H1 (cell line): Measurements from ENCODE around the gene ZNF672. TPM values are rescaled to one million over a fixed set of nuclear protein-coding genes. Genes with fewer than 3 reads are reported as not detected.

ENCODE experiments used
- ATF2 ChIP-seq: IDR thresholded peaks from 2 replicates; pipeline ENCODE4 v1.6.1; 2012; ENCODE audit warnings: low read length, inconsistent platforms
- BACH1 ChIP-seq: IDR thresholded peaks from 2 replicates; pipeline ENCODE4 v1.6.1; 2012; ENCODE audit warnings: low read length, improper control_type of control experiment
- BCL11A ChIP-seq, 2 experiments: IDR thresholded peaks; one replicate each; pipeline ENCODE4 v1.6.1; 2011; ENCODE audit warnings: low read depth in 2 of 2, low read length in 2 of 2, mild to moderate bottlenecking in 2 of 2
- CHD2 ChIP-seq: IDR thresholded peaks from 2 replicates; pipeline ENCODE4 v1.6.1; 2012; ENCODE audit warnings: low read length, improper control_type of control experiment
- CTBP2 ChIP-seq: IDR thresholded peaks from 2 replicates; pipeline ENCODE4 v1.7.0; 2011; ENCODE audit warnings: borderline replicate concordance, mild to moderate bottlenecking, moderate library complexity, mixed read lengths, low read length; ENCODE audit not compliant: insufficient read depth, insufficient read length
- CTCF ChIP-seq, 3 experiments: IDR thresholded peaks; 1 replicate in 2 of 3; 2 replicates in 1 of 3; pipeline versions ENCODE4 v1.5.1 to v1.6.1; 2011; ENCODE audit warnings: low read length in 3 of 3, mild to moderate bottlenecking in 3 of 3, inconsistent platforms in 2 of 3, low read depth in 1 of 3, moderate library complexity in 1 of 3; ENCODE audit not compliant: insufficient read depth in 1 of 3; ENCODE audit errors: control extremely low read depth in 1 of 3
- EZH2 ChIP-seq: fragments of 200-600 bp; sonication (generic); IDR thresholded peaks from 2 replicates; pipeline ENCODE4 v1.7.1; 2012; ENCODE audit warnings: low read depth, mild to moderate bottlenecking, moderate library complexity, low read length, inconsistent platforms; ENCODE audit not compliant: severe bottlenecking
- FOSL1 ChIP-seq: IDR thresholded peaks from 2 replicates; pipeline ENCODE4 v1.6.1; 2011; ENCODE audit warnings: mild to moderate bottlenecking, low read depth, low read length, moderate library complexity; ENCODE audit not compliant: insufficient read depth
- HDAC2 ChIP-seq, 2 experiments: fragments of 300-600 bp in 1 of 2; sonication (generic) in 1 of 2; IDR thresholded peaks; 2 replicates each; pipeline ENCODE4 v1.6.1; 2011 to 2012; ENCODE audit warnings: low read depth in 2 of 2, low read length in 2 of 2, mild to moderate bottlenecking in 2 of 2, moderate library complexity in 2 of 2, borderline replicate concordance in 1 of 2, inconsistent platforms in 1 of 2
- HDAC6 ChIP-seq: IDR thresholded peaks from one replicate; pipeline ENCODE4 v1.7.1; 2012; ENCODE audit warnings: low read depth, mild to moderate bottlenecking, inconsistent platforms, low read length, moderate library complexity
- KDM1A ChIP-seq: fragments of 200-600, 300-600 bp; sonication (generic); IDR thresholded peaks from 2 replicates; pipeline ENCODE4 v1.7.1; 2016; ENCODE audit warnings: mild to moderate bottlenecking, low read length, borderline replicate concordance
- POLR2A ChIP-seq, 2 experiments: IDR thresholded peaks; 1 replicate in 1 of 2; 2 replicates in 1 of 2; pipeline ENCODE4 v1.6.1; 2011; ENCODE audit warnings: low read depth in 2 of 2, low read length in 2 of 2, mild to moderate bottlenecking in 2 of 2; ENCODE audit errors: control extremely low read depth in 1 of 2
- RFX5 ChIP-seq: IDR thresholded peaks from 2 replicates; pipeline ENCODE4 v1.6.1; 2011; ENCODE audit warnings: low read depth, low read length, improper control_type of control experiment, borderline replicate concordance
- RNF2 ChIP-seq: fragments of 200-900, 300-1000 bp; sonication (generic); IDR thresholded peaks from 2 replicates; pipeline ENCODE4 v1.7.1; 2016; ENCODE audit warnings: borderline replicate concordance, low read depth, mild to moderate bottlenecking, antibody characterized with exemption, low read length; ENCODE audit not compliant: poor library complexity, severe bottlenecking; ENCODE audit errors: missing control alignments
- SAP30 ChIP-seq: fragments of 300-600 bp; sonication (generic); IDR thresholded peaks from 2 replicates; pipeline ENCODE4 v1.7.1; 2012; ENCODE audit warnings: low read length, moderate library complexity, mild to moderate bottlenecking, inconsistent platforms; ENCODE audit not compliant: insufficient read depth, insufficient replicate concordance
- SIN3A ChIP-seq, 2 experiments: IDR thresholded peaks in 1 of 2; conservative IDR thresholded peaks in 1 of 2; 2 replicates each; pipeline ENCODE4 v1.6.1; 2011 to 2012; ENCODE audit warnings: low read length in 2 of 2, improper control_type of control experiment in 1 of 2, low read depth in 1 of 2, mild to moderate bottlenecking in 1 of 2
- SRF ChIP-seq: IDR thresholded peaks from 2 replicates; pipeline ENCODE4 v1.6.1; 2011; ENCODE audit warnings: mild to moderate bottlenecking, low read depth, low read length, moderate library complexity
- YY1 ChIP-seq: IDR thresholded peaks from 2 replicates; pipeline ENCODE4 v1.6.1; 2011; ENCODE audit warnings: low read depth, mild to moderate bottlenecking, low read length
- polyA plus RNA-seq, 7 experiments: library from polyadenylated mRNA; depleted of rRNA in 3 of 7; stranded (reverse) in 5 of 7; unstranded in 2 of 7; fragments of >200 nt in 5 of 7; fragments of 200-250 nt in 2 of 7; gene quantifications; 1 replicate in 5 of 7; 2 replicates in 1 of 7; 4 replicates in 1 of 7; pipeline versions ENCODE4 v1.2.1 to v1.2.3, GENCODE V29; 2011 to 2013; ENCODE audit warnings: missing spikeins in 2 of 7, mixed read lengths in 2 of 7
- total RNA-seq: library from RNA; stranded (reverse); fragmentation: NEBNext Ultra II Directional; extraction: Animal tissue kit (Norgen Biotek cat#: 25700); gene quantifications from 2 replicates; pipeline ENCODE4 v1.2.1, GENCODE V29; 2021

Gene ZNF672
- total and polyA plus RNA-seq, 2 of the 8 experiments (the other 6 are each of a cell fraction or from before 2014, with no cell fraction given), result 30.7 to 40.4 TPM

- no peak for TF ChIP-seq EZH2
- no peak for TF ChIP-seq HDAC6
- no peak for TF ChIP-seq FOSL1
- no peak for TF ChIP-seq ATF2
- no peak for TF ChIP-seq KDM1A
- no peak for TF ChIP-seq BACH1
- no peak for TF ChIP-seq SRF
- peak; percentile 55 for TF ChIP-seq CTBP2
- no peak for TF ChIP-seq SAP30
- TF ChIP-seq RFX5, result peak; percentile 98
- no peak for TF ChIP-seq CHD2
- no peak for TF ChIP-seq BCL11A (IDR thresholded peaks at IDR 0.05; ENCODE audit: low read depth in 2 of 2, low read length in 2 of 2)
- TF ChIP-seq POLR2A (IDR thresholded peaks at IDR 0.05; ENCODE audit: control extremely low read depth in 1 of 2, low read depth in 2 of 2, low read length in 2 of 2), result peak; percentile 45 to 85; a peak in 2 of 3 replicates
- 0 out of 4 replicates have a peak, but pooled peaks of 1 of the 2 experiments have one; percentile 46 for TF ChIP-seq HDAC2 (IDR thresholded peaks at IDR 0.05; ENCODE audit: borderline replicate concordance in 1 of 2, low read depth in 2 of 2, low read length in 2 of 2)
- peak in 1 of 2 experiments; percentile 9; a peak in 1 of 4 replicates for TF ChIP-seq SIN3A (conservative IDR thresholded peaks at IDR 0.05 in 1 of 2, IDR thresholded peaks at IDR 0.05 in 1 of 2; ENCODE audit: low read depth in 1 of 2, low read length in 2 of 2)
- no peak for TF ChIP-seq RNF2
- no peak for TF ChIP-seq YY1
- TF ChIP-seq CTCF (IDR thresholded peaks at IDR 0.05; ENCODE audit: control extremely low read depth in 1 of 3, insufficient read depth in 1 of 3, low read depth in 1 of 3, low read length in 3 of 3), result no peak
Observed at GRCh38 chr1:248838357-248839167, 538 bp downstream of the ZNF672 start (continued).
